ENCODE results near the gene RNF26.

DNA sequence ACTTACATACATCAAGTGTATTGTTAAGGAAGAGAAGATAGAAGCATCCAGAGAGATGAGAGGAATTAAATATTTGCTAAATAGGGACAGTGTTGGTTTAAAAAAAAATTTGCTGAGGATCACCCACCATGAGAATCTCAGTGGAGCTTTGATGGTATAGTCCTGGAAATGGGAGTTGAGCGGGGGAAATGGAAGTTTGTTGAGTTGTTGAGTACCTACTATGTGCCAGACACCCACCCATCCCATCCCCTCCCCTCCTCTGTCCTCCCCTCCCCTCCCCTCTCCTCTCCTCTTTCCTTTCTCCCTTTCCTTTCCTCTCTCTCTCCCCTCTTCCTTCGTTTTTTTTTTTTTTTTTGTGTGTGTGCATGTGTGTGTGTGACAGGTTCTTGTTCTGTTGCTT lies 16.9 kb downstream of the RNF26 start:
- TF ChIP-seq, protein P1, sequence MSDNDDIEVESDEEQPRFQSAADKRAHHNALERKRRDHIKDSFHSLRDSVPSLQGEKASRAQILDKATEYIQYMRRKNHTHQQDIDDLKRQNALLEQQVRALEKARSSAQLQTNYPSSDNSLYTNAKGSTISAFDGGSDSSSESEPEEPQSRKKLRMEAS (IDR thresholded peaks at IDR 0.05; ENCODE audit: low read depth, low read length) = no peak
- TF ChIP-seq POLR2A (IDR thresholded peaks at IDR 0.05; ENCODE audit: extremely low read depth, insufficient read length) (no peak), CTCF (IDR thresholded peaks at IDR 0.05; ENCODE audit: low read depth, low read length) (no peak), MYC (IDR thresholded peaks at IDR 0.05; ENCODE audit: low read depth, low read length) (no peak)

Measured in NB4 (cell line).